Cardiac fibroblast (primary cell): Measurements from ENCODE around the gene HAUS8.

ENCODE experiments used
- DNase-seq, 2 donors: peaks; one replicate each; pipeline versions ENCODE4 v3.0.0 to v3.0.0-alpha.2; 2010; ENCODE audit warnings: low read depth in 2 of 2
- H3K4me3 ChIP-seq, 2 donors: replicated peaks in 1 of 2; 1 replicate in 1 of 2; 2 replicates in 1 of 2; pipeline ENCODE4 v1.5.1; 2011; ENCODE audit warnings: low read depth in 2 of 2, low read length in 2 of 2, mild to moderate bottlenecking in 2 of 2, moderate library complexity in 1 of 2
- TF ChIP-seq, protein P1 (sequence below): IDR thresholded peaks from one replicate; pipeline ENCODE4 v1.5.1; 2011; ENCODE audit warnings: low read depth, mild to moderate bottlenecking, low read length, inconsistent platforms

HAUS8 gene

GRCh38 chr19:17075864-17076542, 751 bp upstream of the HAUS8 start:
- H3K4me3 ChIP-seq, result peak overlapping the region; percentile 93 to 97
- TF ChIP-seq, protein P1, sequence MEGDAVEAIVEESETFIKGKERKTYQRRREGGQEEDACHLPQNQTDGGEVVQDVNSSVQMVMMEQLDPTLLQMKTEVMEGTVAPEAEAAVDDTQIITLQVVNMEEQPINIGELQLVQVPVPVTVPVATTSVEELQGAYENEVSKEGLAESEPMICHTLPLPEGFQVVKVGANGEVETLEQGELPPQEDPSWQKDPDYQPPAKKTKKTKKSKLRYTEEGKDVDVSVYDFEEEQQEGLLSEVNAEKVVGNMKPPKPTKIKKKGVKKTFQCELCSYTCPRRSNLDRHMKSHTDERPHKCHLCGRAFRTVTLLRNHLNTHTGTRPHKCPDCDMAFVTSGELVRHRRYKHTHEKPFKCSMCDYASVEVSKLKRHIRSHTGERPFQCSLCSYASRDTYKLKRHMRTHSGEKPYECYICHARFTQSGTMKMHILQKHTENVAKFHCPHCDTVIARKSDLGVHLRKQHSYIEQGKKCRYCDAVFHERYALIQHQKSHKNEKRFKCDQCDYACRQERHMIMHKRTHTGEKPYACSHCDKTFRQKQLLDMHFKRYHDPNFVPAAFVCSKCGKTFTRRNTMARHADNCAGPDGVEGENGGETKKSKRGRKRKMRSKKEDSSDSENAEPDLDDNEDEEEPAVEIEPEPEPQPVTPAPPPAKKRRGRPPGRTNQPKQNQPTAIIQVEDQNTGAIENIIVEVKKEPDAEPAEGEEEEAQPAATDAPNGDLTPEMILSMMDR, result no peak
- DNase-seq, result peak in 1 of 2 donors; percentile 28

- peak overlapping the region; percentile 73 to 88 for H3K4me3 ChIP-seq
- TF ChIP-seq, protein P1, result no peak
- no peak for DNase-seq
These were observed 618 bp downstream of the HAUS8 start for GRCh38 chr19:17074634-17075034.

GRCh38 chr19:17073869-17074633, 1.2 kb downstream of the HAUS8 start:
- no peak for DNase-seq

DNA sequence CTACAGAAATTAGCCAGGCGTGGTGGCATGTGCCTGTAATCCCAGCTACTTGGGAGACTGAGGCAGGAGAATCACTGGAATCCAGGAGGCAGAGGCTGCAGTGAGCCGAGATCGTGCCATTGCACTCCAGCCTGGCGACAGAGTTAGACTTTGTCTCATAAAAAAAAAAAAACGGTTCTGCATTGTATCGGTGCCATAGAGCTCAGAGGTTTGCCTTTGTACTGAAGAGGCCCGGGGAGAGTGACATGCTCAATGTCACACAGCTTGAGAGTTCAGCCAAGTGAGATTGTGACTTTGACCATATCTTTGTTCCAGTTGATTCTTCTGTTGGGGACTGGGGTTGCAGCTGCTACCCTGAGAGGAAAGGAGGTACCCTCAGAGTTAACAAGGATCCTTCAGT, 4.3 kb downstream of the HAUS8 start:
- H3K4me3 ChIP-seq, result no peak overlapping the region
- TF ChIP-seq, protein P1, result no peak
- no peak for DNase-seq

More at GRCh38 chr19:17073869-17074633, 1.2 kb downstream of the HAUS8 start:
- peak overlapping the region; percentile 73 to 88 for H3K4me3 ChIP-seq
- TF ChIP-seq, protein P1, result no peak

GRCh38 chr19:17070421-17070820, 4.8 kb downstream of the HAUS8 start:
- no peak for DNase-seq
- H3K4me3 ChIP-seq, result no peak overlapping the region
- TF ChIP-seq, protein P1, result no peak

DNA sequence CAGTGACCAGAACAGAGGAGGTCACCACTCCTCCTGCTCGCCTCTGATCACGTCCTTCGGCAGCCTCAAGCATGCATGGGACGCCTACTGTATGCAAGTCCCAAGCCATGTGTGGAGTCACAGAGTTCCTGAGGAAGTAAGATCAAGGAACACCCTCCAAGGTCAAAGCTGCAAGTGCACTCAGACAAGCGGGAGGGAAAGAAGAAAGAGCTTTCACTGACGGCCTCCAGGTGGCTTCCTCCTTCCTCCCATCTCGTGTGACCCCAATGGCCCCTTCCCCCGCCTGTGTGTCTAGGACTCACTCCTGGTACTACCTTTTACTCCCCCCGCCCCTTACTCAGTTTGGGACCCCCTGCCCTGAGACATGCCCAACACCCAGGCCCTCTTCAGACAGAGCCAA, 6.1 kb downstream of the HAUS8 start:
- TF ChIP-seq, protein P1, result no peak
- H3K4me3 ChIP-seq, result no peak overlapping the region

More for the DNA sequence above, 6.1 kb downstream of the HAUS8 start:
- no peak for DNase-seq
